Right lobe of liver (tissue), 6 donors: ENCODE results near the gene FOXP4. TPM values are rescaled to one million over a fixed set of nuclear protein-coding genes. Genes with fewer than 3 reads are reported as not detected.
A peak's percentile ranks its signal among the peaks of the same experiment; 100 is the strongest.

Experiments
- ATAC-seq, 4 donors: fragments of 200-7000 bp; cut with Tn5 transposase; one replicate each; pipeline ENCODE4 v1.9.1; 2020; ENCODE audit warnings: mild to moderate bottlenecking in 4 of 4, moderate library complexity in 4 of 4
- DNase-seq, 3 donors: peaks; one replicate each; pipeline ENCODE4 v3.0.0-alpha.2; 2020
- H3K27ac ChIP-seq, 3 donors: fragments of 200-600 bp; one replicate each; pipeline ENCODE4 v1.8.0; 2022
- H3K27me3 ChIP-seq, 2 donors: fragments of 200-600 bp; one replicate each; pipeline ENCODE4 v1.8.0; 2022
- H3K36me3 ChIP-seq, 4 donors: fragments of 200-600 bp; sonication (generic) in 1 of 4; one replicate each; pipeline versions ENCODE4 v1.5.1 to v1.8.0; 2017 to 2022; ENCODE audit warnings: control low read depth in 1 of 4
- H3K4me1 ChIP-seq, 4 donors: fragments of 200-600 bp; sonication (generic) in 1 of 4; one replicate each; pipeline versions ENCODE4 v1.5.1 to v1.8.0; 2017 to 2022; ENCODE audit warnings: control low read depth in 1 of 4
- H3K4me3 ChIP-seq, 3 donors: fragments of 200-600 bp; one replicate each; pipeline ENCODE4 v1.8.0; 2022
- H3K9me3 ChIP-seq, 4 donors: fragments of 200-600 bp; sonication (generic) in 1 of 4; one replicate each; pipeline versions ENCODE4 v1.5.1 to v1.8.0; 2017 to 2022; ENCODE audit warnings: control low read depth in 1 of 4
- POLR2A ChIP-seq: fragments of 450-650 bp; IDR thresholded peaks from one replicate; pipeline ENCODE4 v1.6.1; 2017; ENCODE audit warnings: antibody characterized with exemption, mild to moderate bottlenecking
- WGBS: methylation state at CpG from one replicate; pipeline ENCODE4 v1.1.6; 2018; ENCODE audit warnings: low coverage, low lambda C conversion rate; ENCODE audit not compliant: insufficient coverage; ENCODE audit errors: missing lambda C conversion rate; 5-methylcytosine and 5-hydroxymethylcytosine counted together
- intact Hi-C, 2 donors: fragments of 100-400 bp; cut with DNase I; formaldehyde crosslinking; loops; one replicate each; pipeline versions ENCODE4 v1.11.2 to v1.14.1; 2022
- total RNA-seq, 6 experiments: library from RNA; depleted of rRNA in 2 of 6; stranded (reverse); fragments of >200 nt in 2 of 6; fragmentation: NEBNext Ultra II Directional in 3 of 6; extraction: Animal tissue kit (Norgen Biotek cat#: 25700) in 3 of 6; gene quantifications; one replicate each; pipeline versions ENCODE4 v1.1.0 to v1.2.4, GENCODE V29; 2016 to 2023
- TF ChIP-seq, protein P1 (sequence below), 4 donors: fragments of 200-600 bp in 3 of 4; fragments of 450-650 bp in 1 of 4; IDR thresholded peaks; one replicate each; pipeline versions ENCODE4 v1.5.1 to v1.8.0; 2016 to 2022; ENCODE audit warnings: antibody characterized with exemption in 4 of 4, mild to moderate bottlenecking in 2 of 4
- donor health status: DM: no; HTN: yes; CAD: no.
- donor health status: DM: no; HTN: no; CAD: no.
- donor health status: DM: no; HTN: no; CAD: no.
- donor health status: DM: no; HTN: yes; CAD: no.
- donor health status: DM: no; HTN: yes; CAD: no.

The FOXP4 gene
- total RNA-seq, 6 experiments from 2014 or later: 12.6 to 19.2 (median 14.9) TPM

DNA sequence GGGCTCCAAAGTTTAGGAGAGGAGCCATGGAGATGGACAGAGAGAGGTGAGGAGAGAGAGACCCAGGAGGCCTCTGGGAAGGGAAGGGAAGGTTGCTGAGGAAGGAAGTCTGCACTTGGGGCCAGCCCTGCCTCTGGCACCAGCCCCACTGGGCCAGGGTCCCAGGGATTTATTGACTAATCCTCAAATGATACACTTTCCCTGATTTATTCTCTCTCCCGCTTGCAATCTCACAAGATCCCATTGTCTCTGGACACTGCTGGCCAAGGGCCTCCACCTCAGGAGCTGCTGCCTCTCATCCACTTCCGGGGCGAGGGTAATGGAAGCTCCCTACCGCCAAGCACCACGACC is 43.6 kb upstream of the FOXP4 start:
- ATAC-seq: no peak

DNA sequence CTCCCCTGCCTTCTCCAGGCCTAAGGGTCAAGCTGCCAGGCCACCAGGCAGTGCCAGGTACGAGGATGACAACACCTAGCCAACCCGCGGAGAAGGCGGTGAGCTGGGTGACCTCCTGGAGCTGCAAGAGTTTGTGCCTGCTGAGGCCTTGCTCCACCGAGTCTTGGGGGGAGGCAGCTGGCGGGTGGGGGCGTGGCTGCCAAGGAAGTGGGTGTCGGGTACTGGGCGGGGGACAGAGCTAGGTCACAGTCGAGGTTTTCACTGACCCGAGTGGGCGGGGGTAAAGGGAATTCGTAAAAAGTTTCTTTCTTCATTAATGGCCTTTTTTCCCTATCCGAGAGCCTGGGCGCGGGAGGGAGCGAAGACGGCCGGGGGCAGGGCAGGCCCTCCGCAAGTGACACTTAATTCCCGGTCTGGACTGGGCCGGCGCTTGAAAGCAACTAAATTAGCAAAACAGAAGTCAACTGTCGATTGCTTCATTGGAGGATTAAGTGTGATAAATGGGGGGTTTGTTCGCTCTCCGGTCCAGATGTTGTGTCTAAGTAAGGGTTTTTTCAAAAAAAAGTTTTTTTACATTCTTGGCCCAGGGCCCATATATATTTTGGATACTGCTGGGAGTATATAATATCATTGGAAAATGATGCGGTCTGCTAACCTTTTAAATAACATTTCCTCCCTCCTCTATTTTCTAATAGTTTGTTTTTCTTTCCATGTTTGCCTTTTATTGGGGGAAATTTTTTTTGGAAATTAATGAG is 43.1 kb upstream of the FOXP4 start:
- no peaks in the 10 kb centered on the region for H3K36me3 ChIP-seq
- peaks cover 3 to 18% of the 10 kb centered on the region in 2 donors for H3K27me3 ChIP-seq
- no peak for DNase-seq
- TF ChIP-seq, protein P1, sequence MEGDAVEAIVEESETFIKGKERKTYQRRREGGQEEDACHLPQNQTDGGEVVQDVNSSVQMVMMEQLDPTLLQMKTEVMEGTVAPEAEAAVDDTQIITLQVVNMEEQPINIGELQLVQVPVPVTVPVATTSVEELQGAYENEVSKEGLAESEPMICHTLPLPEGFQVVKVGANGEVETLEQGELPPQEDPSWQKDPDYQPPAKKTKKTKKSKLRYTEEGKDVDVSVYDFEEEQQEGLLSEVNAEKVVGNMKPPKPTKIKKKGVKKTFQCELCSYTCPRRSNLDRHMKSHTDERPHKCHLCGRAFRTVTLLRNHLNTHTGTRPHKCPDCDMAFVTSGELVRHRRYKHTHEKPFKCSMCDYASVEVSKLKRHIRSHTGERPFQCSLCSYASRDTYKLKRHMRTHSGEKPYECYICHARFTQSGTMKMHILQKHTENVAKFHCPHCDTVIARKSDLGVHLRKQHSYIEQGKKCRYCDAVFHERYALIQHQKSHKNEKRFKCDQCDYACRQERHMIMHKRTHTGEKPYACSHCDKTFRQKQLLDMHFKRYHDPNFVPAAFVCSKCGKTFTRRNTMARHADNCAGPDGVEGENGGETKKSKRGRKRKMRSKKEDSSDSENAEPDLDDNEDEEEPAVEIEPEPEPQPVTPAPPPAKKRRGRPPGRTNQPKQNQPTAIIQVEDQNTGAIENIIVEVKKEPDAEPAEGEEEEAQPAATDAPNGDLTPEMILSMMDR (IDR thresholded peaks at IDR 0.05): no peak
- no peak for TF ChIP-seq POLR2A
- no peak for ATAC-seq
- H3K4me1 ChIP-seq: peaks cover 0 to 18% (median 4%) of the 10 kb centered on the region in 4 donors
- no peak overlapping the region for H3K27ac ChIP-seq
- no peak overlapping the region for H3K4me3 ChIP-seq
- intact Hi-C loops: no loop called here
- H3K9me3 ChIP-seq: no peaks in the 10 kb centered on the region
- WGBS: 23% methylated on average over 22 of the region's 27 CpGs

More for the DNA sequence above, 43.6 kb upstream of the FOXP4 start:
- Histone ChIP-seq H3K4me3 (no peak overlapping the region), H3K27ac (no peak overlapping the region), H3K9me3 (no peaks in the 10 kb centered on the region), H3K4me1 (peaks cover 0 to 18% (median 4%) of the 10 kb centered on the region in 4 donors), H3K27me3 (peaks cover 3 to 18% of the 10 kb centered on the region in 2 donors), H3K36me3 (no peaks in the 10 kb centered on the region)
- TF ChIP-seq POLR2A: no peak
- TF ChIP-seq, protein P1 (IDR thresholded peaks at IDR 0.05): no peak
- no peak for DNase-seq
- intact Hi-C loops: no loop called here
- no CpG with 5 or more reads among the region's 5 CpGs for WGBS

DNA sequence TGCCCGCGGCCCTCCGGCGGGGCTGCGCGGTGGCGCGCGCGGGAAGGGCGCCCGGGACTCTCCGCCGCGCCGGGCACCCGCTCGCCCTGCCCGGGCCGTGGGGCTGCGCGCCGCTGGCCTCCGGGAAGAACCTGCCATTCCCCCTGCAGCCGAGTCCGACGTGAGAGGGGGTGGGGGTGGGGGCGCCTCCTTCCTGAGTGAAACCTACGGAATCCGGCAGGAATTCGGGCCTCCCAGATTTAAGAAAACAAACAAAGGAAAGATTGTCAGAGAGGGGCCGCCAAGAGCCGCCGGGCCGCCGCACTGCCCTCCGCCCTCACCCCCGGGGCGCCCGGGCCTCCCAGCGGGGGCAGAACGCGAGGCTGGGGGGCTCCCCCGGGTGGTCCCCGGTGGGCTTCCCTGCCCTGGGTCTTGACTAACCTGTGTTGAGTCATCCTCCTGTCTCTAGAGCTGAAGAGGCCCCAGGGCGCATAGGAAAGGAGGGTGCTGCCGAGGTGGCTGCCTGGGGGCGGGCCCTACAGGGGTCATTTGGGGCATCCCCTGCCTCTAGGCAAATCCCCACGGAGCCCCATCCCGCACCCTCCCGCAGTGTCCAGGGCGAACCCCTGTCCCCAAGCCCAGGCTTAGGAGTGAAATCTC is 42.2 kb upstream of the FOXP4 start:
- intact Hi-C loops: no loop called here
- Histone ChIP-seq H3K4me1 (peaks cover 0 to 18% (median 4%) of the 10 kb centered on the region in 4 donors), H3K27me3 (peaks cover 3 to 18% of the 10 kb centered on the region in 2 donors), H3K36me3 (no peaks in the 10 kb centered on the region), H3K9me3 (no peaks in the 10 kb centered on the region), H3K4me3 (peak overlapping the region in 1 of 3 donors; percentile 21), H3K27ac (peak overlapping the region in 1 of 3 donors; percentile 63)
- WGBS: 0% methylated on average over 20 of the region's 52 CpGs
- DNase-seq (no peak), ATAC-seq (peak in 3 of 4 donors; percentile 35 to 60 (median 46))
- TF ChIP-seq, protein P1 (IDR thresholded peaks at IDR 0.05): no peak
- TF ChIP-seq POLR2A: no peak

DNA sequence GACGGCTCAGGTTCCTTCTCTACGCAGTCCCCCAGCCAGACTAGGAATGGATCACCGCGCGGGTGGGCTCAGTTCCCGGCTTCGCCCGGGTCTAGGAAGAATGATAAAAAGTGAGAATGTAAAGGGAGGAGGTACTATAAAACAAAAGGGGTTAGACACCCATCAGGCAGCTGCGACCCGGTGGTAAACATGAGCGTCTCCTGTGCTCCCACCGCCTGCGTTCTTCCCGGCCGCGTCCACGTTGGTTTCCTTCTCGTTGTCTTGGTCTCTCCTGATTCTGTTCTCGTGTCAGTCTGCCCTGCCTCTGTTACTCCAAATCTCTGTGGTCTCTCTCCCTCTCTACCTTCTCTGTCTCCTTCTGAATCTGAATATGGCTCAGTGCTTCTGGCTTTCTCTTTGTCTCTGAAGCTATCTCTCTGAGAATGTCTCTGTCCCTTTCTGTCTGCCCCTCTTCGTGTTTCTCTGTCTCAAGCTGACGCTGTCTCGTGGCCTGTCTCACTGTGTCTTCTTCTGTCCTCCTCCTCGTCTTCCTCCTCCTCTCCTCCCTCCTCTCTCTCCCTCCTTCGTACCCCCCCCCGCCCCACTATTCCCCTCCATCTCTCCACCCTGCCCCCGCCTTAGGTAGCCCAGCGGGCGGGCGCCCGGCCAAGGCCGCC is 41.6 kb upstream of the FOXP4 start:
- TF ChIP-seq, protein P1 (IDR thresholded peaks at IDR 0.05): no peak
- no peak for TF ChIP-seq POLR2A
- ATAC-seq (no peak), DNase-seq (no peak)
- WGBS: 4% methylated on average over 30 of the region's 31 CpGs
- Histone ChIP-seq H3K4me1 (peaks cover 0 to 18% (median 4%) of the 10 kb centered on the region in 4 donors), H3K9me3 (no peaks in the 10 kb centered on the region), H3K27ac (peak overlapping the region in 1 of 3 donors; percentile 63), H3K27me3 (peaks cover 3 to 18% of the 10 kb centered on the region in 2 donors), H3K36me3 (no peaks in the 10 kb centered on the region), H3K4me3 (peak overlapping the region in 1 of 3 donors; percentile 11)
- intact Hi-C loops: no loop called here
